Smooth muscle cell of trachea (primary cell): ENCODE measurements around the gene CTPS2. TPM values are rescaled to one million over a fixed set of nuclear protein-coding genes. Genes with fewer than 3 reads are reported as not detected.

ENCODE experiments used
- total RNA-seq: library from RNA; depleted of rRNA; stranded (reverse); fragments of >200 nt; gene quantifications from 2 replicates; pipeline ENCODE4 v1.2.1, GENCODE V29; 2014

CTPS2 gene
- total RNA-seq, result 10.9 and 11.5 TPM in 2 replicates

GRCh38 chrX:16712548-16713155 is at the start of gene CTPS2:
TSS of gene CTPS2 (minus strand) at chrX:16712669. CDS start at chrX:16702902, 9,767 bp downstream.

DNA sequence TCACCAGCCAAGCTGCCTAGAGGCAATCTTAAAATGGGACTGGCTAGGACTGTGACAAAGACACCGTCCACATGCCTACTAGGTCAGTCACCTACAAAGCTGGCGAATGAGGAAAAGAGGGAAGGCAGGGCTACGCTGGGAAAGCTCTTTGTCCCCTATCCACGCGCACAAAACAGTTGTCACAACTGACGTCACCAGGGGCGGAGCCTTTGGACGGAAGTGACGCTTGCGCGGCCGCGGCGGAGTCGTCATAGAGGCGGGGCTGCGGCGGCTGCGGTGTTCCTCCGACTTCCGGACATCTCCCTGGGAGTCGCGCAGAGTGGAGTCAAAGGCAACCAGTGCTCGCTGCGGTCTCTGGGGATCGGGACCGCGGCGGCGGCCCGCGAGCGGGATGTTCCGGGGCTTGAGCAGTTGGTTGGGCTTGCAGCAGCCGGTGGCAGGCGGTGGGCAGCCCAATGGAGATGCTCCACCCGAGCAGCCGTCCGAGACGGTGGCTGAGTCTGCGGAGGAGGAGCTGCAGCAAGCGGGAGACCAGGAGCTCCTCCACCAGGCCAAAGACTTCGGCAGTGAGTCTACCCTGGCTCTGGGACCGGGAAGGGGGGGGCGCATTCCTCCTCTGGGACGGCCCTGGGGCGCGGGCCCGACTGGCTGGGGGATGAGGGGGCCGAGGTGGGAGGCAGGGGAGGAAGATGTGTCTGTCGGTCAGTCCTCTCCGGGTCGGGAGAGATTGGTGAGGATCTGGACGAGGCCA is 7.0 kb upstream of the CTPS2 start, which contains the start of gene SYAP1:
TSS of gene SYAP1 (plus strand) at position 279 of the 751 bp plus-strand sequence. CDS start at position 392, 113 bp downstream.

GRCh38 chrX:16649858-16650257 is 62.6 kb downstream of the CTPS2 start, which contains the start of gene S100G:
TSS of gene S100G (plus strand) at chrX:16650158. CDS start at chrX:16651007, 849 bp downstream.

Other genes starting within 250 kb of the CTPS2 start
- not detected in 2 replicates for gene S100G, start 62.5 kb downstream of the CTPS2 start, total RNA-seq
- gene SYAP1, start 6.9 kb upstream of the CTPS2 start, total RNA-seq, result 31.1 and 35.8 TPM in 2 replicates
- 9.2 and 10.8 TPM in 2 replicates for gene TXLNG, start 73.8 kb upstream of the CTPS2 start, total RNA-seq
- gene RBBP7, start 157.7 kb upstream of the CTPS2 start, total RNA-seq, result 94.4 and 184 TPM in 2 replicates
- gene REPS2, start 234.0 kb upstream of the CTPS2 start, total RNA-seq, result 0.73 and 0.99 TPM in 2 replicates